K562 (cell line): ENCODE results near the gene SHISA6. TPM values are rescaled to one million over a fixed set of nuclear protein-coding genes. Genes with fewer than 3 reads are reported as not detected.

Source experiments
- ATAC-seq: fragments of 200-7000 bp; cut with Tn5 transposase; 3 replicates; pipeline ENCODE4 v1.9.1; 2020; ENCODE audit warnings: moderate library complexity
- BruUV-seq: library from RNA; stranded (reverse); fragments of 400-500 nt; replicated peaks from 2 replicates; lab custom pipeline; 2021; lab: Mats Ljungman, UMichigan
- CTCF ChIA-PET: fragments of 300-600 bp; formaldehyde crosslinking; extraction: SDS; loops from one replicate; lab custom pipeline; 2021; ENCODE audit warnings: low intra/inter-chr PET ratio; lab: Yijun Ruan, JAX
- POLR2A ChIA-PET: fragments of 300-600, 350-650 bp; sonication (Branson Sonifier 250); formaldehyde crosslinking; extraction: SDS; loops from one replicate; lab custom pipeline; 2021; ENCODE audit warnings: antibody characterized with exemption, inconsistent platforms; lab: Yijun Ruan, JAX
- DNase-seq, 4 experiments: peaks; one replicate each; pipeline versions ENCODE4 v3.0.0 to v3.0.0-alpha.2; 2011 to 2018; ENCODE audit warnings: low spot score in 3 of 4, mixed read lengths in 3 of 4; ENCODE audit errors: extremely low read depth in 1 of 4
- FAIRE-seq: peaks from 2 replicates; lab custom pipeline; 2011; peaks lifted over from hg19 to GRCh38; lab: Jason Lieb, UNC
- H2AFZ ChIP-seq: 2 replicates; pipeline ENCODE4 v1.6.0; 2011; ENCODE audit warnings: low read depth, low read length, control low read depth, inconsistent platforms
- H3K27ac ChIP-seq: fragments of 200-600 bp; 3 replicates; pipeline ENCODE4 v1.8.0; 2011; ENCODE audit warnings: low read depth, mild to moderate bottlenecking, control low read depth, inconsistent platforms, low read length, moderate library complexity, mixed read lengths; ENCODE audit errors: extremely low read depth
- H3K27me3 ChIP-seq, 2 experiments: fragments of 300-600 bp in 1 of 2; 2 replicates in 1 of 2; 3 replicates in 1 of 2; pipeline versions ENCODE4 v1.6.0 to v1.8.0; 2011; ENCODE audit warnings: inconsistent platforms in 2 of 2, low read length in 2 of 2, mild to moderate bottlenecking in 1 of 2, mixed read lengths in 1 of 2, moderate library complexity in 1 of 2; ENCODE audit not compliant: control insufficient read depth in 2 of 2, insufficient read depth in 2 of 2
- H3K36me3 ChIP-seq: fragments of 300-600 bp; 3 replicates; pipeline ENCODE4 v1.8.0; 2011; ENCODE audit warnings: mild to moderate bottlenecking, low read length, inconsistent platforms; ENCODE audit not compliant: control insufficient read depth, insufficient read depth
- H3K4me1 ChIP-seq, 2 experiments: fragments of 200-600 bp in 1 of 2; replicated peaks in 1 of 2; 2 replicates in 1 of 2; 3 replicates in 1 of 2; pipeline versions ENCODE4 v1.5.1 to v1.8.0; 2011; ENCODE audit warnings: inconsistent platforms in 2 of 2, low read length in 2 of 2, mild to moderate bottlenecking in 1 of 2, mixed read lengths in 1 of 2, moderate library complexity in 1 of 2; ENCODE audit not compliant: control insufficient read depth in 2 of 2, insufficient read depth in 2 of 2
- H3K4me2 ChIP-seq: 2 replicates; pipeline ENCODE4 v1.6.1; 2011; ENCODE audit warnings: low read length, control low read depth, inconsistent platforms, mixed read lengths; ENCODE audit not compliant: insufficient read depth
- H3K4me3 ChIP-seq: fragments of 200-600 bp; sonication (generic), shearing (Covaris generic); 2 replicates; pipeline ENCODE4 v1.5.1; 2016; ENCODE audit warnings: control low read depth, inconsistent platforms
- H3K79me2 ChIP-seq: fragments of 200-600 bp; 3 replicates; pipeline ENCODE4 v1.8.0; 2011; ENCODE audit warnings: low read length, inconsistent platforms; ENCODE audit not compliant: control insufficient read depth, insufficient read depth
- H3K9ac ChIP-seq, 2 experiments: 2 replicates each; pipeline versions ENCODE4 v1.6.0 to v1.6.1; 2011; ENCODE audit warnings: low read depth in 2 of 2, low read length in 2 of 2, control low read depth in 1 of 2, inconsistent platforms in 1 of 2, mild to moderate bottlenecking in 1 of 2, mixed read lengths in 1 of 2; ENCODE audit not compliant: insufficient read depth in 1 of 2
- H3K9me1 ChIP-seq: one replicate; pipeline ENCODE4 v1.6.0; 2011; ENCODE audit warnings: inconsistent platforms, mild to moderate bottlenecking, low read length, moderate library complexity; ENCODE audit not compliant: control insufficient read depth, insufficient read depth
- H3K9me3 ChIP-seq: replicated peaks from 2 replicates; pipeline ENCODE4 v1.5.1; 2011; ENCODE audit warnings: low read depth, low read length, inconsistent platforms; ENCODE audit not compliant: control insufficient read depth, insufficient read depth
- H4K20me1 ChIP-seq: replicated peaks from 2 replicates; pipeline ENCODE4 v1.6.1; 2011; ENCODE audit warnings: low read length, inconsistent platforms, mixed read lengths; ENCODE audit not compliant: control insufficient read depth, insufficient read depth
- CCNT2 ChIP-seq: IDR thresholded peaks from 2 replicates; pipeline ENCODE4 v1.6.1; 2011; ENCODE audit warnings: borderline replicate concordance, low read depth, mild to moderate bottlenecking, moderate library complexity, mixed read lengths, low read length; ENCODE audit not compliant: insufficient read length; ENCODE audit errors: extremely low read depth
- CLOCK ChIP-seq: fragments of 250-450 bp; sonication (Bioruptor Pico); IDR thresholded peaks from 2 replicates; pipeline ENCODE4 v1.4.0; 2020; ENCODE audit warnings: mild to moderate bottlenecking, moderate library complexity, borderline replicate concordance
- DNMT1 ChIP-seq: fragments of 450-650 bp; IDR thresholded peaks from 2 replicates; pipeline ENCODE4 v1.6.1; 2016; ENCODE audit warnings: antibody characterized with exemption, mild to moderate bottlenecking
- EGR1 ChIP-seq: fragments of 450-650 bp; conservative IDR thresholded peaks from 2 replicates; pipeline ENCODE4 v1.6.1; 2017; ENCODE audit warnings: mild to moderate bottlenecking
- GATAD2A ChIP-seq: fragments of 450-650 bp; IDR thresholded peaks from 2 replicates; pipeline ENCODE4 v1.6.1; 2017
- KDM5B ChIP-seq: fragments of 200-600 bp; sonication (generic); IDR thresholded peaks from 2 replicates; pipeline ENCODE4 v1.6.1; 2012; ENCODE audit warnings: low read depth, mild to moderate bottlenecking, moderate library complexity, low read length, control low read depth, inconsistent platforms; ENCODE audit not compliant: insufficient replicate concordance
- LEF1 ChIP-seq: fragments of 450-650 bp; IDR thresholded peaks from 2 replicates; pipeline ENCODE4 v1.6.1; 2016; ENCODE audit warnings: mild to moderate bottlenecking
- NFE2 ChIP-seq: IDR thresholded peaks from 2 replicates; pipeline ENCODE4 v1.6.1; 2014; ENCODE audit warnings: antibody characterized with exemption, low read depth
- POLR2AphosphoS2 ChIP-seq: IDR thresholded peaks from 2 replicates; pipeline ENCODE4 v1.6.1; 2012; ENCODE audit warnings: low read length, improper control_type of control experiment
- RBM22 ChIP-seq: fragments of 200-400 bp; formaldehyde crosslinking; IDR thresholded peaks from 2 replicates; pipeline ENCODE4 v1.6.1; 2018; ENCODE audit warnings: low read length, low read depth; ENCODE audit not compliant: poor library complexity, severe bottlenecking
- SMARCA5 ChIP-seq: fragments of 450-650 bp; IDR thresholded peaks from 2 replicates; pipeline ENCODE4 v1.6.1; 2016
- ZNF639 ChIP-seq, 2 experiments: fragments of 200-800 bp in 1 of 2; sonication (Bioruptor generic) in 1 of 2; sonication (generic) in 1 of 2; formaldehyde crosslinking in 1 of 2; IDR thresholded peaks in 1 of 2; conservative IDR thresholded peaks in 1 of 2; 2 replicates each; pipeline versions ENCODE4 v1.5.0 to v1.6.1; 2016 to 2020; ENCODE audit warnings: missing compliant biosample characterization in 1 of 2, missing genetic modification characterization in 1 of 2, missing genetic modification reagents in 1 of 2
- WGBS: fragments of 100-300 bp; shearing (Covaris generic); methylation state at CpG from one replicate; pipeline ENCODE4 v1.1.6; 2016; ENCODE audit warnings: low coverage, mixed read lengths; ENCODE audit not compliant: insufficient coverage; ENCODE audit errors: missing lambda C conversion rate; 5-methylcytosine and 5-hydroxymethylcytosine counted together
- in situ Hi-C: fragments of 300-500 bp; cut with MboI; formaldehyde crosslinking; loops from 4 replicates; pipeline ENCODE4 v1.15.0; 2018; ENCODE audit warnings: inconsistent platforms, mixed read lengths
- intact Hi-C: fragments of 100-400 bp; cut with micrococcal nuclease; formaldehyde crosslinking; loops from 2 replicates; pipeline ENCODE4 v1.14.2; 2022
- polyA plus RNA-seq, 8 experiments: library from polyadenylated mRNA; depleted of rRNA in 4 of 8; stranded (reverse) in 5 of 8; unstranded in 3 of 8; fragments of >200 nt; fragmentation: Nextera tagmentation in 2 of 8; fragmentation: Illumina TruSeq in 1 of 8; extraction: Ambion mirVana in 2 of 8; extraction: Trizol in 1 of 8; gene quantifications; 2 replicates each; pipeline versions ENCODE4 v1.2.1 to v1.2.3, GENCODE V29; 2011 to 2014; ENCODE audit warnings: inconsistent platforms in 1 of 8, missing spikeins in 1 of 8
- total RNA-seq, 7 experiments: library from RNA; depleted of rRNA in 6 of 7; stranded (reverse); fragments of >200 nt in 6 of 7; fragmentation: Illumina TruSeq in 2 of 7; extraction: Trizol in 2 of 7; gene quantifications; 2 replicates each; pipeline versions ENCODE4 v1.2.1 to v1.2.3, GENCODE V29; 2011 to 2021; ENCODE audit warnings: low replicate concordance in 1 of 7

The SHISA6 gene
- total and polyA plus RNA-seq, 9 of the 15 experiments (the other 6 are each of a cell fraction or from before 2014, with no cell fraction given), result not detected

GRCh38 chr17:11353601-11354000, 112.6 kb downstream of the SHISA6 start:
- POLR2A ChIA-PET, result no interaction called here
- DNase-seq (no peak), ATAC-seq (no peak), FAIRE-seq (no peak)
- 0% methylated on average over 4 of the region's 5 CpGs for WGBS
- Histone ChIP-seq H3K27ac (no peak overlapping the region), H3K36me3 (no peaks in the 10 kb centered on the region), H3K9ac (no peak overlapping the region), H4K20me1 (no peaks in the 10 kb centered on the region), H2AFZ (no peak overlapping the region), H3K4me2 (no peak overlapping the region), H3K27me3 (no peaks in the 10 kb centered on the region), H3K4me3 (no peak overlapping the region), H3K79me2 (no peaks in the 10 kb centered on the region)
- in situ Hi-C loops, result no loop called here
- no TSS peak for BruUV-seq
- TF ChIP-seq LEF1, result no peak
- TF ChIP-seq, all 486 proteins: peak for 0
- intact Hi-C loops, result no loop called here
- no peaks in the 10 kb centered on the region for H3K4me1 ChIP-seq
- no peaks in the 10 kb centered on the region for H3K9me3 ChIP-seq
- CTCF ChIA-PET, result no interaction called here
- H3K9me1 ChIP-seq, result no peaks in the 10 kb centered on the region

DNA sequence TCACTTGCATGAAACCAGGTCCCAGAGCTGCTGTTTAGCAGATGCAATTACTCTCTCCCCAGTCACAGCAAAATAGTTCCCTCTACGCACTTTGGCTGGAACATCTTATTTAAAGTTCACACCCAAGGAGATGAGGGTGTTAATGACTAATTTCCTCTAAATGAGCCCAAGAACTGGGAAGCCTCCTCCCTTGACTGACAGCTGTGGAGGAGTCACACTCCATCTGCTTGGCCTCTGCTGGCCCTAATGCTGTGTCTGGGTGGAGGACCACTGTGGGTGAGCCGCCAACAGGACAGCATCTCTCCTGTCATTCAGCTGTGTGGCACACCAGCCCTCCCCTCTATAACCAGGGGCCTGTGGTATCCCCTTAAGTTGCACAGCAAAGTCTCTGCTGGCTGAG, 115.4 kb downstream of the SHISA6 start:
- no peak for FAIRE-seq
- 13% methylated on average over 1 of the region's 2 CpGs for WGBS
- no peak for TF ChIP-seq EGR1
- TF ChIP-seq CLOCK (CRISPR knock-in tag), result no peak
- no peak for TF ChIP-seq NFE2
- no peak for TF ChIP-seq RBM22
- TF ChIP-seq ZNF639 (CRISPR knock-in tag; conservative IDR thresholded peaks at IDR 0.05 in 1 of 2, IDR thresholded peaks at IDR 0.05 in 1 of 2), result no peak
- no peak for TF ChIP-seq GATAD2A
- no peak for TF ChIP-seq CCNT2
- TF ChIP-seq KDM5B, result no peak
- no peak for TF ChIP-seq DNMT1
- TF ChIP-seq POLR2AphosphoS2, result no peak
- TF ChIP-seq SMARCA5, result no peak

More for the DNA sequence above, 115.4 kb downstream of the SHISA6 start:
- Histone ChIP-seq H3K27ac (no peak overlapping the region), H4K20me1 (no peaks in the 10 kb centered on the region), H3K27me3 (no peaks in the 10 kb centered on the region), H3K79me2 (no peaks in the 10 kb centered on the region), H3K9me1 (no peaks in the 10 kb centered on the region), H3K9me3 (no peaks in the 10 kb centered on the region), H2AFZ (no peak overlapping the region), H3K4me3 (no peak overlapping the region), H3K9ac (no peak overlapping the region), H3K4me1 (no peaks in the 10 kb centered on the region), H3K4me2 (no peak overlapping the region), H3K36me3 (no peaks in the 10 kb centered on the region)
- ChIA-PET CTCF (no interaction called here), POLR2A (no interaction called here)
- ATAC-seq, result no peak
- no TSS peak for BruUV-seq
- in situ Hi-C loops, result no loop called here
- intact Hi-C loops, result no loop called here
- no peak for DNase-seq
